GM12865 (cell line): ENCODE results near the gene NSD2.

Experiments used
- DNase-seq: peaks from one replicate; pipeline ENCODE4 v3.0.0; 2010; ENCODE audit warnings: low read depth
- H3K4me3 ChIP-seq: 2 replicates; pipeline ENCODE4 v1.5.1; 2011; ENCODE audit warnings: mild to moderate bottlenecking, low read depth, low read length, control low read depth
- CTCF ChIP-seq: IDR thresholded peaks from 2 replicates; pipeline ENCODE4 v1.5.1; 2011; ENCODE audit warnings: low read length, control low read depth, low read depth, inconsistent platforms; ENCODE audit not compliant: insufficient read depth; ENCODE audit errors: missing control alignments

NSD2 gene

GRCh38 chr4:1871471-1872021, 353 bp downstream of the NSD2 start:
- H3K4me3 ChIP-seq: peak overlapping the region; percentile 95
- DNase-seq: no peak
- TF ChIP-seq CTCF: no peak

GRCh38 chr4:1872870-1873269, 1.7 kb downstream of the NSD2 start:
- no peak for TF ChIP-seq CTCF
- peak overlapping the region; percentile 95 for H3K4me3 ChIP-seq
- DNase-seq: peak; percentile 82

DNA sequence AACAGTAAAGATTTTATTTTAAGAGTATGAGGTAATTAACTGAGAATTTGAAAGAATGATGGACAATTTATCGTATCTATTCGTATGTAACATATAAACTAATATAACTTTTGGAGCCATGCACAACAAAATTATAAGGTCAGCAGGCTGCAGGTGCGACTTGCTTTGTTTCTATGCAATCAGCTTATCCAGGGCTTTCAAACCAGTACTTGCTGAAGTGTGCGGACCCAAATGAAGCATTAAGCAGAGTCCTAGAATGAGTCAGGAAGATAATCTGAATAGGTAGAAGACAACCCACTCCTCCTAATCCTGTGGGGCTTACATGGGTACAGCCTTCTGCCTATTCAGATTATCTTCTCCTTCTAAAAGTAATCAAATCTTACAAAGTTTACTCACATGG, 2.1 kb downstream of the NSD2 start:
- DNase-seq: peak; percentile 44
- TF ChIP-seq CTCF: no peak
- peak overlapping the region; percentile 95 for H3K4me3 ChIP-seq

DNA sequence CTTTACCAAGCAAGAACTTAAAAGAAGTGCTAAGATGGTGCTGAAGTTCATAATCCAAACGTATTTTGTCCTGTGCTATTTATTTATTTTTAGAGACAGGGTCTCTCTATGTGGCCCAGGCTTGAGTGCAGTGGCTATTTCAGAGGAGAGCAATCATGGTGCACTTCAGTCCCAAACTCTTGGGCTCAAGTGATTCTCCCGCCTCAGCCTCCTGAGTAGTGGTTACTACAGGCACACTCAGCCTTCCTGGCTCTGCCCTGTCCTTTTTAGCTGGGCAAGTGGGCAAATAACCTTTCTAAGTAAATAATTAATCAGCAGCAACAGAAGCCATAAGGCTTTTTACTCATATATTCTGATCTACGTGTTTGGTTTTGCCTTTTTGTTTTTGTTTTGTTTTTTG, 2.6 kb downstream of the NSD2 start:
- H3K4me3 ChIP-seq: peak overlapping the region; percentile 95; the same call in 1 of the 2 replicates
- TF ChIP-seq CTCF: no peak
- no peak for DNase-seq

- H3K4me3 ChIP-seq: no peak overlapping the region
- TF ChIP-seq CTCF: no peak
- DNase-seq: no peak
Observed at GRCh38 chr4:1874201-1874600, 3.0 kb downstream of the NSD2 start.

GRCh38 chr4:1879485-1879884, 8.3 kb downstream of the NSD2 start:
- TF ChIP-seq CTCF: no peak
- no peak overlapping the region for H3K4me3 ChIP-seq
- no peak for DNase-seq

DNA sequence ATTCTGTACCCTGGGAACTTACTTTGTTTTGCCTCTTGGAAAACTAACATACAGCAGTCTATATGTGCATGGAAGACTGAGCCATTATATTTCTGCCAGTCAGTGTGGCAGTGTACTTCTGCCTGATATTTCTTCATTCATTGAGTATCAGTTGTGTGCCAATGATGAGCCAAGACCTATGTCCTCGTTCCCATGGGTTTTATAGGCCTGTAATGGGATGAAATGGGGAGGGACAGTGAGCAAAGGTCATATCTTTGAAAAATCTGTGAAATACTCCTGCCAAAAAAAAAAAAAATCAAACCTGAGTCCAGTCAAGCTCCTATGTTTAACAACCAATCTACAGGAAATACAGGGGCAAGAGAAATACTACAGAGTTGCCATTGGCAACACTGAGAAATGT, 9.1 kb downstream of the NSD2 start:
- no peak for TF ChIP-seq CTCF
- H3K4me3 ChIP-seq: no peak overlapping the region
- no peak for DNase-seq
